ENCODE results near the gene PLOD2. TPM values are rescaled to one million over a fixed set of nuclear protein-coding genes. Genes with fewer than 3 reads are reported as not detected.

The PLOD2 gene
- total RNA-seq, 4 donors from 2014 or later = 17.2 to 27.6 (median 19.5) TPM

DNA sequence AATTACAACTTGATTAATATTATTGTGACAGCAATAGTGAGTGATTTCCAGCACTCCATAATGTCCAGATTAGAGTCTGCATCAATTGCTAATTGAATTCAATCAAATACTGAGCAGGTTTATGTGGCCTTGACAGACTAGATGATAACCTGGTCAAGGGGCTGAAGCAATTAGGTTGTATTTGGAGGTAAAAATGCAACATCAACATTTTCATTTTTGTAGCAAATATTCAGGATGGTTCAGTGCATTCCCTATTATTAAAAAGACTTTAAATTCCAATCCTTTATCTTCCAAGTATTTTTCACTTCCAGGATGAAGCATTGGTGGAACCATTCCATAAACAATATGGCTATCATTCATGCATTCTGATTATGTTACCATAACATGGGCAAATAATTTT is 120.4 kb downstream of the PLOD2 start:
- Histone ChIP-seq H3K27ac (no peak overlapping the region), H3K36me3 (no peaks in the 10 kb centered on the region), H3K4me1 (no peaks in the 10 kb centered on the region), H3K27me3 (no peaks in the 10 kb centered on the region), H3K4me3 (no peak overlapping the region), H3K9me3 (peaks cover 0 to 3% (median 0%) of the 10 kb centered on the region in 4 donors)
- DNase-seq (ENCODE audit: low spot score in 2 of 2) = no peak
- TF ChIP-seq EP300 (IDR thresholded peaks at IDR 0.05) (no peak), POLR2A (IDR thresholded peaks at IDR 0.05) (no peak)
- TF ChIP-seq, protein P1, sequence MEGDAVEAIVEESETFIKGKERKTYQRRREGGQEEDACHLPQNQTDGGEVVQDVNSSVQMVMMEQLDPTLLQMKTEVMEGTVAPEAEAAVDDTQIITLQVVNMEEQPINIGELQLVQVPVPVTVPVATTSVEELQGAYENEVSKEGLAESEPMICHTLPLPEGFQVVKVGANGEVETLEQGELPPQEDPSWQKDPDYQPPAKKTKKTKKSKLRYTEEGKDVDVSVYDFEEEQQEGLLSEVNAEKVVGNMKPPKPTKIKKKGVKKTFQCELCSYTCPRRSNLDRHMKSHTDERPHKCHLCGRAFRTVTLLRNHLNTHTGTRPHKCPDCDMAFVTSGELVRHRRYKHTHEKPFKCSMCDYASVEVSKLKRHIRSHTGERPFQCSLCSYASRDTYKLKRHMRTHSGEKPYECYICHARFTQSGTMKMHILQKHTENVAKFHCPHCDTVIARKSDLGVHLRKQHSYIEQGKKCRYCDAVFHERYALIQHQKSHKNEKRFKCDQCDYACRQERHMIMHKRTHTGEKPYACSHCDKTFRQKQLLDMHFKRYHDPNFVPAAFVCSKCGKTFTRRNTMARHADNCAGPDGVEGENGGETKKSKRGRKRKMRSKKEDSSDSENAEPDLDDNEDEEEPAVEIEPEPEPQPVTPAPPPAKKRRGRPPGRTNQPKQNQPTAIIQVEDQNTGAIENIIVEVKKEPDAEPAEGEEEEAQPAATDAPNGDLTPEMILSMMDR (IDR thresholded peaks at IDR 0.05) = no peak

DNA sequence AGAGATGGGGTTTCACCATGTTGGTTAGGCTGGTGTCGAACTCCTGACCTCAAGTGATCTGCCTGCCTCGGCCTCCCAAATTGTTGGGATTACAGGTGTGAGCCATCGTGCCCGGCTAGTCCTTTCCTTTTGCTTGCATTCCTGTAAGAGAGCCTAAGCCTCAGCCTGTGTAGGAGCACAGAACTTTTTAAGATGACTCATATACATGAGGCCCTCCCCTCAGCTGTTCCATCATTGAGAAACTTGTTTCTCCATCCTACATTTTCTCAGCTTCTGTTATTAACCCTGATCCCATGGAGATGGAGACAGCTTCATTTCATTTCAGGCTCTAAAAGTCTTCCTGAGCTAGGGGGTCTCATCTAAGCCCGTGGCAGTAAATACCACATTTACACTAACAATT is 123.3 kb downstream of the PLOD2 start:
- Histone ChIP-seq H3K27ac (no peak overlapping the region), H3K36me3 (no peaks in the 10 kb centered on the region), H3K4me3 (no peak overlapping the region), H3K4me1 (no peaks in the 10 kb centered on the region), H3K9me3 (no peaks in the 10 kb centered on the region), H3K27me3 (no peaks in the 10 kb centered on the region)
- no peak for DNase-seq (ENCODE audit: low spot score in 2 of 2)
- WGBS, 2 donors = 88 to 92% methylated on average over 5 of the region's 5 CpGs
- TF ChIP-seq EP300 (IDR thresholded peaks at IDR 0.05) = no peak
- no peak for TF ChIP-seq POLR2A (IDR thresholded peaks at IDR 0.05)
- TF ChIP-seq, protein P1 (IDR thresholded peaks at IDR 0.05) = no peak

DNA sequence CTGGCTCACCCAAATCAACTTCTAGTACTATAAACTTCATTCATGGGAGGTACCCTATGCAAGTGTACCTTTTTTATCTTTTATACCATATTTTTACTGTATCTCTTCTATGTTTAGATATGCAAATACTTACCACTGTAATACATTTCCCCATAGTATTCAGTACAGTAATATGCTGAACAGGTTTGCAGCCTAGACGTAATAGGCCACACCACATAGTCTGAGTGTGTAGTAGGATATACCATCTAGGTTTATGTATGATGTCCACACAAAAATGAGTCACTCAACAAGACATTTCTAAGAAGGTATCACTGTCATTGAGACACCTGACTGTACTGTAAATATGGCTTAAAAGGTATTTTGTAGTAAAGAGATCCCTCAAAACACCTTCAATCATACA is 124.7 kb downstream of the PLOD2 start:
- Histone ChIP-seq H3K9me3 (no peaks in the 10 kb centered on the region), H3K36me3 (no peaks in the 10 kb centered on the region)
- WGBS, 2 donors = 100% methylated on average over 1 of the region's 1 CpG

DNA sequence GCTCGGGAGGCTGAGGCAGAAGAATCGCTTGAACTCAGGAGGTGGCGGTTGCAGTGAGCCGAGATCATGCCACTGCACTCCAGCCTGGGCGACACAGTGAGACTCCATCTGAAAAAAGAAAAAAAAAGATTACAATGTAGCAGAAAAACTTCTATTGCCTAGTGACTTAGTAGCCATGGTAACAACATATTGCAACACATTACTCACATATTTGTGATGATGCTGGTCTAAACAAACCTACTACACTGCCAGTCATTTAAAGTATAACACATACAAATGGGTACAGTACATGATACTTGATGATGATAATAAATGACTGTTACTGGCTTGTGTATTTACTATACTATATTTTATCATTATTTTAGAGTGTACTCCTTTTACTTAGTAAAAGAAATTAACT is 125.6 kb downstream of the PLOD2 start:
- no peaks in the 10 kb centered on the region for H3K36me3 ChIP-seq
- H3K27ac ChIP-seq = no peak overlapping the region
- H3K4me1 ChIP-seq = no peaks in the 10 kb centered on the region
- peaks cover 0 to 2% (median 0%) of the 10 kb centered on the region in 4 donors for H3K9me3 ChIP-seq
- no peak overlapping the region for H3K4me3 ChIP-seq
- DNase-seq (ENCODE audit: low spot score in 2 of 2) = no peak
- 90 to 97% methylated on average over 5 of the region's 5 CpGs for WGBS, 2 donors
- H3K27me3 ChIP-seq = no peaks in the 10 kb centered on the region
- no peak for TF ChIP-seq EP300 (IDR thresholded peaks at IDR 0.05)
- TF ChIP-seq, protein P1 (IDR thresholded peaks at IDR 0.05) = no peak
- TF ChIP-seq POLR2A (IDR thresholded peaks at IDR 0.05) = no peak

More for the DNA sequence above, 124.7 kb downstream of the PLOD2 start:
- DNase-seq (ENCODE audit: low spot score in 2 of 2) = no peak
- no peak overlapping the region for H3K4me3 ChIP-seq
- no peaks in the 10 kb centered on the region for H3K4me1 ChIP-seq
- H3K27me3 ChIP-seq = no peaks in the 10 kb centered on the region
- no peak for TF ChIP-seq POLR2A (IDR thresholded peaks at IDR 0.05)
- no peak overlapping the region for H3K27ac ChIP-seq

DNA sequence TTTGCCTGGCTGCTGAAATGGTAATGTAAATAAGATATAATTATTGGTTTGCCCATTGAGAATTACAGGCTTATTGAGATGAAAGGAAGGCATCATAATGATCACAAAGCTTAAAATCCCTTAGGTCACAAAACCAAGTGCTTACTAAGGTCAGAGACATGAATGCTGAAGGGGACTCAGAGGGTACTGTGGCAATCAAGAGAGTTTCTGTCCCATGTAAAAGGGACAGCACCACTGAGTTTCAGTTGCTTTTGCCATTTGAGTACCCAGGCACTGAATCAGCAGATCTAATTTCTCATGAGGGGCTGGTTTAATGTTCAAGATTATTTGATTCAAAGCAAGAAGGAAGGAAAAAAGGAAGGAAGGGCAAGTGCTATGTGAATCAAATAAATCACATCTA is 127.0 kb downstream of the PLOD2 start:
- Histone ChIP-seq H3K27me3 (no peaks in the 10 kb centered on the region), H3K27ac (no peak overlapping the region), H3K4me3 (no peak overlapping the region), H3K36me3 (no peaks in the 10 kb centered on the region), H3K9me3 (peaks cover 0 to 15% (median 0%) of the 10 kb centered on the region in 4 donors), H3K4me1 (no peaks in the 10 kb centered on the region)
- TF ChIP-seq POLR2A (IDR thresholded peaks at IDR 0.05) (no peak), EP300 (IDR thresholded peaks at IDR 0.05) (no peak)
- TF ChIP-seq, protein P1 (IDR thresholded peaks at IDR 0.05) = no peak
- no peak for DNase-seq (ENCODE audit: low spot score in 2 of 2)

DNA sequence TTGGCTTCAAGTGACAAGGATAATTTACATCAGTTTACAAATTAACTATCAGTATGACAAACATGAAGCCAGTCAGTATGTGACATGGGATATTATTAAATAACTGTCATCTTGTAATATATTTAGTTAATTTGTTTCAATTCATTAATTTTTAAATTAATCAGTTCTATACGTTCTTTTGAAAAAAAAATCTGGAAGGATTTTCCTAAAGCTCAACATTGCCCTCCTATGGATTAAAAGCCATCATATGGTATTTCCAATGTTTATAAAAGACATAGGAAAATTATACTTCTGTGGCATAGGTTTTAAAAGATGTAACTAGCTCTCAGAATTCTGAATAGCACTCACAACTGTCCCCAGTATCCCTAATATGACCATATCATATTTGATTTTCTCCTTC is 134.4 kb downstream of the PLOD2 start:
- no peak overlapping the region for H3K4me3 ChIP-seq
- no peaks in the 10 kb centered on the region for H3K27me3 ChIP-seq
- peaks cover 0 to 15% (median 0%) of the 10 kb centered on the region in 4 donors for H3K9me3 ChIP-seq
- no peaks in the 10 kb centered on the region for H3K4me1 ChIP-seq
- DNase-seq (ENCODE audit: low spot score in 2 of 2) = no peak
- H3K27ac ChIP-seq = no peak overlapping the region
- WGBS, 2 donors = 29 to 33% methylated on average over 1 of the region's 1 CpG
- no peaks in the 10 kb centered on the region for H3K36me3 ChIP-seq
- TF ChIP-seq, protein P1 (IDR thresholded peaks at IDR 0.05) = no peak
- TF ChIP-seq EP300 (IDR thresholded peaks at IDR 0.05) (no peak), POLR2A (IDR thresholded peaks at IDR 0.05) (no peak)

Data from tibial nerve (tissue), 4 donors.